ENCODE results near the gene FOXE3.

FOXE3 gene

GRCh38 chr1:47401761-47402160, 14.3 kb upstream of the FOXE3 start:
- no peak for DNase-seq
- in situ Hi-C loops (cut with HindIII; ENCODE audit: low pct_ligation_motif_present, low pct_unique_long_range_greater_than_20kb, low sequenced_read_pairs) = no loop called here

GRCh38 chr1:47402591-47402990, 13.5 kb upstream of the FOXE3 start:
- in situ Hi-C loops (cut with HindIII; ENCODE audit: low pct_ligation_motif_present, low pct_unique_long_range_greater_than_20kb, low sequenced_read_pairs) = no loop called here

GRCh38 chr1:47403321-47403910, 12.7 kb upstream of the FOXE3 start:
- in situ Hi-C loops (cut with HindIII; ENCODE audit: low pct_ligation_motif_present, low pct_unique_long_range_greater_than_20kb, low sequenced_read_pairs) = no loop called here
- no peak for DNase-seq

More at GRCh38 chr1:47402591-47402990, 13.5 kb upstream of the FOXE3 start:
- DNase-seq = no peak

GRCh38 chr1:47405697-47406096, 10.4 kb upstream of the FOXE3 start:
- DNase-seq = no peak
- in situ Hi-C loops (cut with HindIII; ENCODE audit: low pct_ligation_motif_present, low pct_unique_long_range_greater_than_20kb, low sequenced_read_pairs) = no loop called here

GRCh38 chr1:47406966-47407365, 9.1 kb upstream of the FOXE3 start:
- DNase-seq = no peak
- in situ Hi-C loops (cut with HindIII; ENCODE audit: low pct_ligation_motif_present, low pct_unique_long_range_greater_than_20kb, low sequenced_read_pairs) = no loop called here

DNA sequence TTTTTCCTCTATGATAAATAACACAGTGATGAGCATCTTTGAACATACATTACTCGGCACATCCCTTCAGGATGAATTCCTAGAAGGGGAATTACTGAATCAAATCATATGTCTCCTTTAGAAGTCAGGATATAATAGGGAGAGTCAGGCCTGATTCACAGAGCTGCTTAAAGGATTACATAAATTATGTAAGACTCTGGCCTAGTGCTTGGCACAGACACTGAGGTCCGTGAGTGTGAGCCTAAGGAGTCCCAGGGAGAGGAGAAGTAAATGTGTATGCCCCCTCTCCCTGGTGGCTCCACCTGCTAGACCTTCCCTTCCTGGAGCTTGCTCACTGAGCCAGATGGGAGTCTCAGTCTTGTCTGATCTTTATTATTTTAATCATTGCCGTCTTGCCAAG, 8.6 kb upstream of the FOXE3 start:
- in situ Hi-C loops (cut with HindIII; ENCODE audit: low pct_ligation_motif_present, low pct_unique_long_range_greater_than_20kb, low sequenced_read_pairs) = no loop called here
- DNase-seq = no peak

GRCh38 chr1:47409311-47410067, 6.6 kb upstream of the FOXE3 start:
- in situ Hi-C loops (cut with HindIII; ENCODE audit: low pct_ligation_motif_present, low pct_unique_long_range_greater_than_20kb, low sequenced_read_pairs) = no loop called here
- no peak for DNase-seq

GRCh38 chr1:47410068-47410455, 6.0 kb upstream of the FOXE3 start:
- no peak for DNase-seq
- in situ Hi-C loops (cut with HindIII; ENCODE audit: low pct_ligation_motif_present, low pct_unique_long_range_greater_than_20kb, low sequenced_read_pairs) = no loop called here

- DNase-seq = no peak
- in situ Hi-C loops (cut with HindIII; ENCODE audit: low pct_ligation_motif_present, low pct_unique_long_range_greater_than_20kb, low sequenced_read_pairs) = no loop called here
These were observed 4.6 kb upstream of the FOXE3 start for GRCh38 chr1:47411436-47411835.

GRCh38 chr1:47412437-47412836, 3.6 kb upstream of the FOXE3 start:
- in situ Hi-C loops (cut with HindIII; ENCODE audit: low pct_ligation_motif_present, low pct_unique_long_range_greater_than_20kb, low sequenced_read_pairs) = no loop called here

DNA sequence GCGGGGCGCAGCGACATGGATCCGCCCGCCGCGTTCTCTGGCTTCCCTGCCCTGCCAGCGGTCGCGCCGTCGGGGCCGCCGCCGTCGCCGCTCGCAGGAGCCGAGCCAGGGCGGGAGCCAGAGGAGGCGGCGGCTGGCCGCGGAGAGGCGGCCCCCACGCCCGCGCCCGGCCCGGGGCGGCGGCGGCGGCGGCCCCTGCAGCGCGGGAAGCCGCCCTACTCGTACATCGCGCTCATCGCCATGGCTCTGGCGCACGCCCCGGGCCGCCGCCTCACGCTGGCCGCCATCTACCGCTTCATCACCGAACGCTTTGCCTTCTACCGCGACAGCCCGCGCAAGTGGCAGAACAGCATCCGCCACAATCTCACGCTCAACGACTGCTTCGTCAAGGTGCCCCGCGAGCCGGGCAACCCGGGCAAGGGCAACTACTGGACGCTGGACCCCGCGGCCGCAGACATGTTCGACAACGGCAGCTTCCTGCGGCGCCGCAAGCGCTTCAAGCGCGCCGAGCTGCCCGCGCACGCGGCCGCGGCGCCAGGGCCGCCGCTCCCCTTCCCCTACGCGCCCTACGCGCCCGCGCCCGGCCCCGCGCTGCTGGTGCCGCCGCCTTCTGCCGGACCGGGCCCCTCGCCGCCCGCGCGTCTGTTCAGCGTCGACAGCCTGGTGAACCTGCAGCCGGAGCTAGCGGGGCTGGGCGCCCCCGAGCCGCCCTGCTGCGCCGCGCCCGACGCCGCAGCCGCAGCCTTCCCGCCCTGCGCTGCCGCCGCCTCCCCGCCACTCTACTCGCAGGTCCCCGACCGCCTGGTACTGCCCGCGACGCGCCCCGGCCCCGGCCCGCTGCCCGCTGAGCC, 459 bp downstream of the FOXE3 start:
- in situ Hi-C loops (cut with HindIII; ENCODE audit: low pct_ligation_motif_present, low pct_unique_long_range_greater_than_20kb, low sequenced_read_pairs) = no loop called here
- DNase-seq = no peak

More at GRCh38 chr1:47412437-47412836, 3.6 kb upstream of the FOXE3 start:
- no peak for DNase-seq

DNA sequence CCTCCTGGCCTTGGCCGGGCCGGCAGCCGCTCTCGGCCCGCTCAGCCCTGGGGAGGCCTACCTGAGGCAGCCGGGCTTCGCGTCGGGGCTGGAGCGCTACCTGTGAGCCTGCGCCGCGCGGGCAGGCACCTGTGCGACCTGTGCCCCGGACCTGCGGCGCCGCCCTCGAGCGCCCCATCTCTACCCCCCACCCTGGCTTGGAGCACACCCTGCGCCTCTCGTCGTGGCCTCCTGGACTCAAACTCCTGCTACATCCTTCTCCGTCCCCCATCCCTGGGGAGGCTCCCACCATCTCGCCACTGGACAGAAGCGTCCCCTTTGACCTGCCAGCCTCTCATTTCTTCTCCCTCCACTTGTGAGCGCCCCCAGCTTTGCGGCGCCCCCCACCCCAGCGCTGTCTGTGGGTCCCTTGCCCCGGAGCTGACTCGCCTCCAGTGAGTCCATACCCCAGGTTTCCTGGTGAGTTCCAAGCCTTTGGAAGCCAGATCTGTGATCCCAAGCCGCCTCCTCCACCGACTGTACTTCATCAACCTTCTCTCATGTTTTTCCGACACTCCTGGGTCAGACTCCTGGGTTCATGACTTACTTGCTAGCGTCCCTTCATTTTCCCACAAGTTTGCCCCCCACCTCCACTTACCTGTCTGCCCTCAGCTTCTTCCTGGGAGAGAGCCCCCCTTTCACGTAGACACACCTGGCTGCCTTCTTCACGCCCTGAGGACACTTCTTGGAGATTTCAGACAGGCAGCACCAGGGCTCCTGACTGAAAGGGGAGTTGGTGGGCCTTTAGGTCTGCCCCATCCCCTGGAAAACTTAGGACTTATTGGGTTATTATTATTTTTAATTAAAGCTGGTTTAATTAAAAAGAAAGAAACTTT, 1.3 kb downstream of the FOXE3 start:
- in situ Hi-C loops (cut with HindIII; ENCODE audit: low pct_ligation_motif_present, low pct_unique_long_range_greater_than_20kb, low sequenced_read_pairs) = no loop called here
- no peak for DNase-seq

- in situ Hi-C loops (cut with HindIII; ENCODE audit: low pct_ligation_motif_present, low pct_unique_long_range_greater_than_20kb, low sequenced_read_pairs) = no loop called here
These were observed 2.0 kb downstream of the FOXE3 start for GRCh38 chr1:47418122-47418521.

GRCh38 chr1:47418681-47419325, 2.7 kb downstream of the FOXE3 start:
- in situ Hi-C loops (cut with HindIII; ENCODE audit: low pct_ligation_motif_present, low pct_unique_long_range_greater_than_20kb, low sequenced_read_pairs) = no loop called here
- no peak for DNase-seq

More at GRCh38 chr1:47418122-47418521, 2.0 kb downstream of the FOXE3 start:
- DNase-seq = no peak

GRCh38 chr1:47420547-47420946, 4.5 kb downstream of the FOXE3 start:
- in situ Hi-C loops (cut with HindIII; ENCODE audit: low pct_ligation_motif_present, low pct_unique_long_range_greater_than_20kb, low sequenced_read_pairs) = no loop called here
- DNase-seq = no peak

DNA sequence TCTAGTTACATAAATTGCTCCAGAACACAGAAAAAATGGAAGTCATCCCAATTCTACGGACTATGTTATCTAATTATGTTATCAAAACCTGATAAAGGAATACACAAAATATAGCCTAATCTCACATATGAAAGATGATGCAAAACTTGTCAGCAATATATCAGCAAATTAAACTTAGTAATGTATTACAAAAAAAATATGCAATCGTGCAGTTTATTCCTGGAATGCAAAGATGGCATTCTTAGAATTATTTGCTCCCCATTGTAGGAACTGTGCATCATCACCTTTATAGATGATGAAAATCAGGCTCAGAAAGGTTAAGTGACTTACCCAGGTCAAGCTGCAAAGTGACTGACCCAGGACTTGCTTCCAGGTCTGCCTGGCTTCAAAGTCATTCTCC, 7.8 kb downstream of the FOXE3 start:
- no peak for DNase-seq
- in situ Hi-C loops (cut with HindIII; ENCODE audit: low pct_ligation_motif_present, low pct_unique_long_range_greater_than_20kb, low sequenced_read_pairs) = no loop called here

DNA sequence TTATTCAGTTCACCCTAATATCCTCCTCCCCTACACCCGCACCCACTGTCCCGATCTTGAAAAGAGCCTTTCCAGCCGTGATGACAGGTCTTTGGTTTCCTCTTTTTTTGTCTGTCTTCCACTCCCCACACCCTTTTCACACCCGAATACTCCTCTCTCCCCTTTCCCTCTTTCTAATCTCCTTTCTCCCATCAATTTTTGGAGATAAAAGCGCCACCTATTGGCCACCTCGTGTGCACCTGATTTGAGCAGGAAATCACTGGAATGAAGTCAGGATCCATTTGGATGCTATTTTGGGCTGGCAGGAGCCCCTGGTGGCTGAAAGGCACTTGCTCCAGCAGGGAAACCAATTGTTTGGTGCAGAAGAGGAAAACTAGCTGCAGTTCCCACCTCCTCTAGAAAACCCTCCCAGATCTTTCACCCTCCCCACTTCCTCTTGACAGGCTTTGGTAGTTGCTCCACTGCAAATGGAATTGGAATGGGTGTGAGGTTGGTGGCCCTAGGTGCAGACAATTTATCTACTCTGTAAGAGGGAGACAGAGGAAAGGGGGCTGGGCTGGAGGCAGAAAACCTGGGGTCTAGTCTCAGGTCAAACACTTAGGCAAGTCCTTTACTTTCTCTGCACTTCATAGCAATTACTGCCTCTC, 8.4 kb downstream of the FOXE3 start:
- DNase-seq = peak; percentile 57

GRCh38 chr1:47431534-47431933, 15.4 kb downstream of the FOXE3 start:
- in situ Hi-C loops (cut with HindIII; ENCODE audit: low pct_ligation_motif_present, low pct_unique_long_range_greater_than_20kb, low sequenced_read_pairs) = no loop called here
- DNase-seq = no peak

More for the DNA sequence above, 8.4 kb downstream of the FOXE3 start:
- in situ Hi-C loops (cut with HindIII; ENCODE audit: low pct_ligation_motif_present, low pct_unique_long_range_greater_than_20kb, low sequenced_read_pairs) = no loop called here
